HG03175 (cell line): ENCODE data around the gene CDK14.
A peak's percentile ranks its signal among the peaks of the same experiment; 100 is the strongest.

ENCODE experiments used
- ATAC-seq: cut with Tn5 transposase; IDR thresholded peaks from one replicate; pipeline ENCODE4 v1.9.1; 2021; ENCODE audit warnings: mild to moderate bottlenecking, moderate library complexity; ENCODE audit not compliant: unreplicated experiment

CDK14 gene

DNA sequence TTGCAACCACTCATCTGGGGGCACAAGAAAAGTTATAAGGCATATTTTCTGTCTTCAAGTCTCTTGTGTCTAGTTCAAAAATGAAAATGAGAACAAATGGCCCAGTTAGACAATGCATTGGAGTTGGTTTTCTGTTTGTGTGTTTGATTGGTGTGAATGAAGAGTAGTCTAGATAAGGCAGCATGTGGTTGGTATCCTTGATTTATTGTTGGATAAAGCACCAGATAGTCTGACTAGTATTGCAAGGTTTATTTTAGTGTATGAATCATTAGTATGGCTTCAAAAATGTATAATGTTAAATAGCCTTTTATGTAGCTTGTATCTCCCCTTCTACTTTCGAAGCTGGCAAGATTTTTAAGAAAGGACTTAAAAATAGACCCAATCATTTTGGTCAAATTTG lies 237.3 kb downstream of the CDK14 start:
- ATAC-seq, result no peak

DNA sequence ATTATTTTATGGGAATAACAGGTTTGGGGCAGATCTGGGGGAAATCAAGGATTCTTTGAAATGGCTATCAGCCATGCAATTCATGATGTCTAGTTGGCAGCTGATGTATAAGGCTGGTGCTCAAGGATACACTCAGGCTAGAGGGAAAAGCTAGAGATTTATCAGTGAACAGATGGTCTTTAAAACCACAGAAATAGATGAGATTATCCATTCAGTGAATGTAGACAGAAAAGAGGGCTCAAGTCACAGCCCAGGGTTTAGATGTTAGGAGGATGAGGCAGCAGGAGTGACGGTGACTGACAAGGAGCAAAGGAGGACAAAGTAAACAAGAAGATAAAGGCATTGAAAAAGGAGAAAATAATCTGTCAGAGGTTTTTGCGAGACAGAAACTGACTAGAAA lies 238.7 kb downstream of the CDK14 start:
- ATAC-seq, result no peak

- no peak for ATAC-seq
Observed at GRCh38 chr7:90835861-90836260, 239.7 kb downstream of the CDK14 start.

- ATAC-seq, result no peak
Observed at GRCh38 chr7:90836937-90837336, 240.8 kb downstream of the CDK14 start.

- no peak for ATAC-seq
Observed at GRCh38 chr7:90838799-90839198, 242.7 kb downstream of the CDK14 start.

GRCh38 chr7:90839316-90839715 lies 243.2 kb downstream of the CDK14 start:
- ATAC-seq, result no peak

DNA sequence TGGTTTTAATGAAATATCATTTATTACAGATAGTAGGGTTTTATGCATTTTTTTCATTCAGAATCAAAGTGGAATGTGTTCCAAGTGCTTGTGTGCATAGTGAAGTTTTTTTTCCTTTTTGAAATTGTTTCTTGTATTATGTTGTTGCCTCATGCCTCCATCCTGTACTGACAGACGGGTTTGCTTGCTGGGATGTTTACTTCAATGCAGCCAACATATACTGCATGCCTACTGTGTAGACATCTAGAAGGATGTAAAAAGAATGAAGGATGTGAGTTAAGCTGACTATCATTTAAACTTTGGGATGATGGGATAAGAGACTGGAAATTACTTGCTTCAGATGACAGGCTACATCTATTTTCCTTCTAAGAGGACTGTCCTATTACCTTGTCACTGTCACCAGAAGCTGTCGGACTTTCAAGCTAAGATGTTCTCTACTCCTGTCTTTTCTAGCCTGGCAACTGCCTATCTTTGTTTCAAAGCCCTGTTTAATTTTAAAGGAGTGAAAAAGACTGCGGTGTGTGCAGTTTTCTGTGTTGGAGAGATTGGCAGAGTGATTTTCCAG lies 243.7 kb downstream of the CDK14 start:
- no peak for ATAC-seq

- peak; percentile 46 for ATAC-seq
Observed at GRCh38 chr7:90841759-90842429, 245.8 kb downstream of the CDK14 start.

DNA sequence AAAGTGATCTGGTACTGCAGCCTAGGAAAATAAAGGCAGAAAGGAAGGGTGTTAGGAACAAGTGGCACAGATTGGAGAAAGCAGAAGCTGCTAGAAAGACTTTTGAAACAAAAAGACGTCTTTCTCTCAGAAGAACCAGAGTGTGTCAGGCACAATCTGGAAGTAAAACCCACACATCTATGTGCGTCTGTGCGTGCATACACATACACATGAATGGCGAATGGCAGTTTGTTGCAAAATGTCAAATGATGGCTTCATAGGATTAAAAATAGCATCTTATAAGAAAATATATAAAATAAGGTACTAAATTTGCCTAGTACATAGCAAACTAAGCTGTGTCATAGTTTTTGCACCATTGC lies 246.3 kb downstream of the CDK14 start:
- ATAC-seq, result peak; percentile 49

DNA sequence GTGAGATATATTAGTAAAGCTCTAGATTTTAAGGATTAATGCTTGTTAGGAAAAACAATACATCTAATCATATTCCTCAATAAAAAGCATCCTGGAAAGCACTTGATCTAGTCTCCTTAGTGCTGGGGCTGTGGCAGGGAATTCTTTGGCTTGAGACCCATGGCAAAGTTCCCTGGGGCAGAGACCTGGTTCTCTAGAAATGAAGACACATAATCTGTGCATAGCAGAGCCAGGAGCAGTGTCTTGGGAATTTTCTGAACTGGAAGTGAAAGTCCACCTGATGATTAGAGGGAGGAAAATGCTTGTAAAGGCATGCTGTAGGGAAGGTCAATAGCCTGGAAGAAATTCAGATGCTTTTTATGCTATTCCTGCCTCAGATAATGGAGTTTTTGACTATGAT lies 247.4 kb downstream of the CDK14 start:
- ATAC-seq, result no peak

DNA sequence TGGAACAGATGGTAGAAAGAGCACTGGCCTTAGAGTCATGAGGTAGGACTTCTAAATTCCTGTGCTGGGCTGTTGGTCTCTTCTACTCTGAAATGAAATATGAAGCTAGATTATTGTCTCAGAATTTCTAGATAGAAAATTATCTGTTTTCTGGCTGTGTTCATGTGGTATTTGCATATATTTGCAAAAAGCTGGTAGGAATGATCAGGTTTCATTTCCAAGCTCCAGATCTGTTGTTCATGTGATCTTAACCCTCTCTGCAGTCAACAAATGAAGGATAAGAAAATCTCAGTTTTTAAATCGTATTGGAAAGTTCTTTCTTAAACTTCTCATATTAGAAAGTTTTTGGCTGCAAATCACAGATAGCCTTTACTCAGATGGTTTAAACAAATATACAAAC lies 248.3 kb downstream of the CDK14 start:
- no peak for ATAC-seq

DNA sequence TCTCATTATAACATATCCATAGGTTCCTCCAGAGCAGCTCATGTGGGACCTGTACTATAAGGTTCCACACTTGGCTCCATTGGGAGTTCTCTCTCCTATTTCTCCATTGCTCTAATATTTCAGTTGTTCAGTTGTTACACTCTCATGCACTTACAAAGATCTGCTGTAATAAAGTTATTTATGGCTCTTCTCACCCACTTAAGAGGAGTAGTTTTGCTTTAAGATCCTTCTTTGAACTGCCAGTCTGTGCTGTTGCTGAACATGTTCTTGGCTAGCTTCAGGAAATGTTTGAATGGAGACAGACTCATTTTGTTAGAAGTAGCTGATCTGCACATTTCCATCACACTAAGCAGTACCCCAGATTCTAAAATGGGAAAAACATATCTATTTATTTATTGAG lies 250.1 kb downstream of the CDK14 start:
- no peak for ATAC-seq

DNA sequence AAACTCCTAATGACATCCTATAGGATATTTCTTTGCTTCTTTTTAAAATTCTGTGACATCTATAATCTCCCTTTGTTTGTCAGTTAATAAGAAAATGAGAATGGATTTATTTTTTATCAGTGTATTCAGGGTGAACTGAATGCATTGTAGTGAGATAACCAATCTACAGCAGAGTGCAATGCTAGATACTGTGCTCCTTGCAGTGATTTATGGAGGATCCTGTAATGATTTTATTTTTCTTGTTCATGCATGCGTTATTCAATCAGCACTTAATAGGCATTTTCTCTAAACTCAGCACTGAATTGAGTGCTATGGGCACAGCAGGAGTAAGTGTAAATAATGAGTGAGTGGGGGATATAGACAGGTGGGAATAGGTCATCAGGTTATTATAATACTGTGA lies 253.9 kb downstream of the CDK14 start:
- ATAC-seq, result no peak

DNA sequence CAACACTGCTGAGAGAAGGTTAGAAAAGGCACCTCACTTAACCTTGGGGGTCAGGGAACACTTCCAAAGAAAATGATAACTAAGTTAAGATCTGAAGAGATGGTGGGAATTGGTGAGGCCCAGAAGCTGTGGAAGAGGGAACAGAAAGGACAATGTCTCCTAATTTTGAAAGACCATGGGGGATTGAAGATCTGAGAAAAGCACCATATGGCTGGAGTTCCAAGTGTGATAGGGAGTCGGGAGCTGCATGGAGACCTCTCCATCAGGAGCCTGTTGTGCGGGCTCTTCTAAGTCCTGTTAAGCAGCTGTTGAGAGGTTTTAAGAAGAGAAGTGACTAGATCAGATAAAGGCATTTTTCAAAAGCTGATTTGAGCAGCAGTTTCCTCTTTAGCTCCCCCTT lies 254.3 kb downstream of the CDK14 start:
- no peak for ATAC-seq

DNA sequence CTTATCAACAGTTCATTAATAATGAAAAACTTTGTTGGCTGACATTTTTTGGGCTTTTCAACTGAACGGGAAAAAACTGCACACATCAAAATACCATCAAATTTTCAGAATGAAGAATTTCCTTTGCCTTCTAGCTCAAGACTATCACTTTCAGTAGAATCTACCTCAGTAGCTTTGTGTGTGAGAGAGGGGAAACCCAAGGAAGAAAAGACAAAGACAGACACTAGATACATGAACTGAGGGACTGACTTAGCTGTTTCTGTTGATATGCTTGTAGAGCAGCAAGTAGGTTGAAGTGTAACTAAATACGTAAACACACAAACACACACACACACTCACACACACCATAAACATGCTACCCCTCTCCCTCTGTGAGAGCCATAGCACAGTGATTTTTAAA lies 257.1 kb downstream of the CDK14 start:
- no peak for ATAC-seq

DNA sequence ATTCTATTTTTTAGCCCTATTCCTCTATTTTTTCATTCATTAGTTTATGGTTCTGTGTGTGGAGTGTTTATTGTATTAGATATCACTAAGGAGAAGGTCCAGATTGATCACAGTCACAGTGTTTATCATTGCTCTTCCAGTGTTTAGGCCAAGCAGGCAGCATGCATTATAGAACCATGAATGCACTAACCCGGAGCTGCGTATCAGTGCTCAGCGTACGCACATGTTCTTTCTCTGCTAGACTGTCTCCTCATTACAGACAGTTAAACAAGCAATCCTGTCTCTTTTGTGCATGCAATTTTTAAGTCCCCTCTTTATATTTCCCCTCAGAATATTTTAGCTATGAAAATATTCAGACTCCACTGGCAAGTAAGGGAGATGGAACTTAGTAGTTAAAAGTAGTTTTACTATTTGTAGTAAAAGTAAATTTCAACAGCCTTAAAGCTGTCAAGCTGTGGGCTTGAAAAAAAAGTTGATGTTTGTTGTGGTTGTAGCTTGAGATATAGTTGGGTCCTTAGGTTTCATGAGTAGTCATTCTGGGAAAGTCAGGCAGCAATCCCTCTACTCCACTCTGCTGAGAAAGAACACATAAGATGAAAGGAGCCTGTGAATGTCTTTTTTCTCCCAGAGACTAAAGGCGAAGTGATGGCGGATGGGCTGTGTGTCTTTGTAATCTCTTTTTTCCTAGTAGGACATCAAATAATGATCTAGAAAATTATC lies 260.4 kb downstream of the CDK14 start:
- no peak for ATAC-seq

DNA sequence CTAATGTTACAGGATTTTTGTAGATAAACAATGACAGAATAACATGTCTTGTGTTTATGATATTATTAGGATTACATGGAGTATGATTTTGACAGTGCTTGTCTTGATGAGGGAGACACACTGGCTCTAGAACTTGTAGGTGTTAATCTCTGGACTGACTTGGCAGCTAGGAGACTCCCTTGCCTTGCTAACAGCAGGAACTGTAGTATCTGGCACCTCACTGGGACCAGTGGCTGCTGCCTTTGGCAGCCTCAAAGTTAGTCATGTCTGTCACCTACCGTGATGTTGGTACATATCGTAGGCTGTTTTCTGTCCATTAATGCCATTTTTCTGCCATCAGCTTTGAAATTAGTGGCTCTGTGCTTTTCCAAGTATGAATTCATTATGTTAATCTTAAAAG lies 261.5 kb downstream of the CDK14 start:
- no peak for ATAC-seq

GRCh38 chr7:90858546-90858945 lies 262.4 kb downstream of the CDK14 start:
- ATAC-seq, result peak; percentile 61

- ATAC-seq, result no peak
Observed at GRCh38 chr7:90859521-90859920, 263.4 kb downstream of the CDK14 start.

DNA sequence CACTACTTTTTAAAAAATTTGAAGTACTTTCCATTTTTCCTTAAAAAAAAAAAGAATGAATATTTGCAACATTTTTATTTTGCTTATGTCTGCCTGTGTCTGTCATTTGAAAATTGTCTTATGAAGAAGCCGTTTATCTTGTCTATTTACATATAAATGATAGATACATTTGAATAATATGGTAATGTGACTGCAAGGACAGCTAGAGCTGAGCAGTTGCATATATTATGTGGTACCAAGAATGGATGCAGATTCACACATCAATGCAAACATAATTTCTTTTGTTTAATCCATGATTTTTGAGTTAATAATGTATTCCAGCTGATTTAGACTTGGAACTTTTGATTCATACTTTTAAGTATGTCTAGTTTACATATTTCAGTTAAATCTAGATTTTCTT lies 268.0 kb downstream of the CDK14 start:
- ATAC-seq, result no peak

DNA sequence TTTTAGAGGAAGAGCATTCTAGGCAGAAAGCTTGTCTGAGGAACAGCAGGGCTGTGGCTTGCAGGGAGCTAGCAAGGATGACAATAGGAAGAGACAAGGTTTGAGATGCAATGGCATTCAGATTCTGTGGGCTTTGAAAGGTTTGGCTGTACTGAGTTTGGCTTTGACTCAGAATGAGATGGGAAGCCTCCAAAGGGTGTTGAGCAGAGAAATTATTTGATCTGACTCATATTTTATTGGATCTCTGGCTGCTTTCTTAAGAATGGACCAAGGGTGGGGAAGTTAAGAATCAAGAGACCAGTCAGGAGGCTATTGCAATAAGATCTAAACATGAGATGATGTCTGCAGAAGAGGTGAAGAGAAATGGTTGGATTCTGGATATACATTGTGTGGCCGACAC lies 273.2 kb downstream of the CDK14 start:
- no peak for ATAC-seq

- ATAC-seq, result no peak
Observed at GRCh38 chr7:90876701-90877100, 280.6 kb downstream of the CDK14 start.

- no peak for ATAC-seq
Observed at GRCh38 chr7:90877201-90877600, 281.1 kb downstream of the CDK14 start.
